Esophagus squamous epithelium (tissue), 4 donors: ENCODE results near the gene DOHH.

Experiments used
- CTCF ChIP-seq, 6 experiments: fragments of 450-650 bp in 4 of 6; fragments of 200-600 bp in 2 of 6; sonication (generic) in 2 of 6; IDR thresholded peaks; one replicate each; pipeline ENCODE4 v1.5.1; 2016 to 2019; ENCODE audit warnings: antibody characterized with exemption in 6 of 6, mild to moderate bottlenecking in 4 of 6, moderate library complexity in 4 of 6
- POLR2A ChIP-seq, 4 donors: fragments of 450-650 bp; IDR thresholded peaks; one replicate each; pipeline ENCODE4 v1.6.1; 2017; ENCODE audit warnings: antibody characterized with exemption in 4 of 4, mild to moderate bottlenecking in 4 of 4, moderate library complexity in 3 of 4

DNA sequence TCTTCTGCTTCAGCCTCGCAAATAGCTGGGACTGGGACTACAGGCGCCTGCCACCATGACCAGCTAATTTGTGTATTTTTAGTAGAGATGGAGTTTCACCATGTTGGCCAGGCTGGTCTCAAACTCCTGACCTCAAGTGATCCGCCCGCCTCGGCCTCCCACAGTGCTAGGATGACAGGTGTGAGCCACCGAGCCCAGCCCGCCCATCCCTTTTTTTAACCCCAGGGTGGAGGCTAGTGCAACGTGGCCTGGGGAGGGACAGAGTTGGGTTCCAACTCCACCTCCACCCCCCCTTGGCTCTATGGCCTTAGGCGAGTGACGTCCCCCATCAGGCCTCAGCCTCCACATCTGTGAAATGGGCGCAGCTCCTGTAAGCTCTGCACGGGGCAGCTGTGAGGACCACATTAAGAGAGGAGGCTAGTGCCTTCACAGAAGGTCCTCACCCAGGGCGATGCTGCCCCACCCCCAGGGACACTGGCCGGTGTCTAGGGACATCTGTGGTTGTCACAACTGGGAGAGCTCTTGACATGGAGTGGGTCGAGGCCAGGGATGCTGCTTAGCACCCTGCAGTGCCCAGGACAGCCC is 57.9 kb downstream of the DOHH start:
- TF ChIP-seq CTCF (IDR thresholded peaks at IDR 0.05) (no peak), POLR2A (IDR thresholded peaks at IDR 0.05) (no peak)
